NOMO-1 (cell line): ENCODE results near the gene KCNH3.
A peak's percentile ranks its signal among the peaks of the same experiment; 100 is the strongest.
"Not testable (repeated sequence)": the region's sequence is repeated elsewhere in the genome, so short reads cannot be mapped to it uniquely, and the experiment has no call there.

Source experiments
- DNase-seq, 2 experiments: peaks; one replicate each; lab custom pipeline; 2025; ENCODE audit not compliant: unreplicated experiment in 2 of 2; lab: John Stamatoyannopoulos, UW

KCNH3 gene

DNA sequence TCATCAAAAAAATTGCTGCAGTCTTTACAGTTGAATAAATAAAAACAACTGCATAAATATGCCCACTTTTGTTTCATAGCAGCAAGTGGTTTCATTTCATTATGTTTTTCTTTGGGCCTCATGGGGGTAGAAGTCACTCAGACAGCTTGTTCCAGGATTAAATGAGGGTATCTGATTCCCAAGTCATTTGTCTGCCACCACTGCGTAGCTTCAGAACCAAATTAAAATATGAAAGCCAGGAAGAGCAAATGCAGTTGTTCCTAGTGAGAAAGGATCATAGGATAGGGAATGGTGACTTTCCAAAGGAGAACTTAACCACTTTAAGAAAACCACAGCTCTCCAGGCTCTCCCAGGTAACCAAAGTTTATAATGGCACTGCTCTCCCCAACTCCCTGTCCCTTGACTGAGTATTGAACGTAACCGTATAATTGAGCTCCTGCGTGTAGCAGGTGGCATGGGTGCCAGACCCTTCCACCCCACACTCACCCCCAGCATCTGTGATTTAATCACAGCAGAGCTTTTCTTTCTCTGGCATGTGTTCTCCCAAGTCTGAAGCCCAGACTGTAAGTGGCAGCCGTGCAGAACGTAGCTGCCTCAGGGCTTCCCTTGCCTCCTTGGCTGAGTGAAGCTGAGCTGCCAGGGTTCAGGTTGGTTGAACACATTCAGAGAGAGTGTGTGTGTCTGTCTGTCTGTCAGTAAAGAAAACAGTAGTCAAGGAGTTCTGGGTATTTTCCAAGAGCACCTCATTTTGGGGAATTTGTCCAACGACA lies 11.3 kb upstream of the KCNH3 start:
- DNase-seq, result no peak

DNA sequence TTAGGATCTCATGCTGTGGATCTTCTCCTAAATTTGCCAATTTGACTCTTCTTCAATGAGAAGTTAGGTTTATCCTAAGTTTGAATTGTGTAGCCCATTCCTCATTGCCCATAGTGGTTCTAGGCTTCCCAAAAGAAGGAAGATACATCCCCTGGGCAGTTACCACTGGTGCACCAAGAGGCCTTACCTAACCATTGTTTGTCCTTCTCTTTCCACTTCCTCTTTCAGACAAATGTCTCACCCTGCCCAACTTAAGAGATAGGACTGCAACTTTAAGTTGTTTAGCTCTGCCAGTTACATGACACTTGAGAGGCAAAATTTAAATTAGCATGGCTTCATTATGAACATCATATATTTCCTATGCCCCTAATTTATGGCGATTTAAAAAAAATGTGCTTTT lies 9.4 kb upstream of the KCNH3 start:
- DNase-seq, result peak; percentile 48 to 84

DNA sequence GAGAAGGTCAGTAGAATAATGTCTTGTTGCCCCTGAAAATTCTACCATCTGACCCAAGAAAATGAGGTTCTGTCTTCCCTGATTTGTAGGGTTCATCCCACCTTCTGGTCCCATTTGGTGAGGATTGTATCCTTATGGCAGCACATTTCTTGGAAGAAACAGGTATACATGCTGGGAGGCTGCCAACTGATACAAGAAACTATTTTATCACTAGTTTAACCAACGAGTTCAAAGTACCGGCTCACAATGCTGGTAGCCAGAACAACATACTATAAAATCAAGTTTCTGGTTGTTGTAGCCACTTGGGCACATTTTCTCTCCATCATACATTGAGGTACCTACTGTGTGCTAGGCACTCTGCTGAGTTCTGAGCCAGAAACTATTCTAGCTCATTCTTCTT lies 7.1 kb upstream of the KCNH3 start:
- no peak for DNase-seq

- DNase-seq, result no peak
Measured at GRCh38 chr12:49533331-49533730, 5.5 kb upstream of the KCNH3 start.

GRCh38 chr12:49534122-49534521 lies 4.7 kb upstream of the KCNH3 start:
- DNase-seq, result not testable (repeated sequence)

- DNase-seq, result no peak
Measured at GRCh38 chr12:49534731-49535278, 4.0 kb upstream of the KCNH3 start.

DNA sequence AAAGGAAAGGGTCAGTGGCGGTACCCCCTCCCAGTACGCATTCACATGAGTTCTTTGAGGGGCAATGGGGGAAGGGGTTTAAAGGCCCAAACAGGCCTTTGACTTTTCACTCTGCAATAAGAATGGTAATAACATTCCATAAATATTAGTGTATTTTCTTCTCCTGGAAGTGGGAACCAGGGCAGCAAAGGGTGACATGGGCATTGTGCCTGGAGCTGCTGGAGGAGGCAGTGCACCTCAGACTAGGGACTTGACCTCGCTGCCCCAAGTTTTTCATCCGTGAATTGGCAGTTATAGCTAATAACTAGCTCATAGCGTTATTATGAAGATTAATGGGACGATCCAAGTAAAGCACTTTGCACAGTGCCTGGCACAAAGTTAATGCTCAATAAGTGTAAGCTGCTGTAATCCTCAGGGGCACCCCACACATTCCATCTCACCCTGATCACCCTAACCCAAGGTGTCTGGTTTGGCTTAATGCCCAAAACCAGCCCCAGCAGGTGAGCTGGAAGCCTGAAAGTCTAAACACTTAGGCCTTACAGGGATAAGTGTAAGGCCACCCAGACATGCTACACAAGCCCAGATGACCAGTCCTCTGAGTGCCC lies 2.8 kb upstream of the KCNH3 start:
- DNase-seq, result no peak

GRCh38 chr12:49536526-49537071 lies 2.2 kb upstream of the KCNH3 start:
- peak; percentile 21 to 42 for DNase-seq

GRCh38 chr12:49537231-49537751 lies 1.5 kb upstream of the KCNH3 start:
- no peak for DNase-seq

- DNase-seq, result peak; percentile 18 to 26
Measured at GRCh38 chr12:49537752-49538509, 899 bp upstream of the KCNH3 start.

- no peak for DNase-seq
Measured at GRCh38 chr12:49539406-49540228, 787 bp downstream of the KCNH3 start.

GRCh38 chr12:49540229-49541139 lies 1.7 kb downstream of the KCNH3 start:
- DNase-seq, result no peak

DNA sequence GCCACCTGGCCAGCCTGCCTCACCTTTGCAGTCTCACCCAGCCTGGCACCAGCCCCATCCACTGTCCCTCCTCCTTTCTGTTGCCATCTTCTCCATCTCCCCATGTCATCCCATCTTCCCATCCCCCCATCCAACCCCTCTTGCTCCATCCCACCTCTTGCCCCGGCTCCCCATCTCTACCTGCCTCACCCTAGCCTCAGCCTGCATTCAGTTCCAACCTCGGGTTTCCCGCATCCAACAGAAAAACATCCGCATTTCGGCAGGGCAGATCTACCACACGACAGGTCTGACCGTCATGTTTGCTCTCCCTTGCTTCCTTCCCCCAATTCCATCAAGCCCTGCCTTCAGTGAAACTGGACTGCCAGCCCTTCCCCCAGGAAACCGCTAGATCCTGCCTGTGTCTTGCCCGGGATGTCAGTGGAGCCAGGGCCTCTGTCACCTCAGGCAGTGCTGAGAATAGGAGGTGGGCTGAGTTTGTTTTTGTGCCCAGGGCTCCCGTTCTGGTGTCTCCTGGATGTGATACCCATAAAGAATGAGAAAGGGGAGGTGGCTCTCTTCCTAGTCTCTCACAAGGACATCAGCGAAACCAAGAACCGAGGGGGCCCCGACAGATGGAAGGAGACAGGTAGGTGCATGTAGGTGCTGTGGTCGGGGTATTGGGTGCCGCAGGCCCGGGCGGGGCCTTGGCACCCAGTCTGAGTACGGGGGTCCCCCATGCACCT lies 2.5 kb downstream of the KCNH3 start:
- DNase-seq, result no peak

DNA sequence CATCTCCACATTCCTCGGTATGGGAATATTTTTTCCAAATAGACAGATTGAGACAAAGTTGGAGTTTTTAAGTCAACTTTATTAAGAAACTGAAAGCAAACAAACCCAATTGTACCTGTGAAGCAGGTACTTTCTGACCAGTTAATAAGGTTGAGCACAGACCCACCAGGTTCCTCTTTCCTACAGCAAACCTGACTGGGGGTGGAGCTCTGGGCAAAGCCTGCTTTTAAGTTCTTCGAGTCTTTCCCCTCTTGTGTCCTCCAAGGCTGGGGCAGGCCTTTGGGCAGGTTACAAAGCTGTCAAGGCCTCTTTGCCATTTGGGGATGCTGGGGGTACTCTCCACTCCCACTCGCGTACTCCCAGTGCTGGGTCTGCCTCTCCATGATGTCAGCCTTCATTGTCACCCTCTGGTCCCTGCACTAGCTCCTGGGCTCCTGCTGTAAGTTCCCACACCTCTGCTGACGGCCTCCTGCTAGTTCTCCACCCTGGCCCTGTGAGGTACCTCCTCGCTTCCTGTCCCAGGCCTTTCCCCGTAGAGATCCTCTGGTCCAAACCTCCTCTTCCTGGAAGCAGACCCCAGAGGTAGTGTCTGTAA lies 3.2 kb downstream of the KCNH3 start:
- DNase-seq, result no peak

- no peak for DNase-seq
Measured at GRCh38 chr12:49542592-49543160, 3.8 kb downstream of the KCNH3 start.

DNA sequence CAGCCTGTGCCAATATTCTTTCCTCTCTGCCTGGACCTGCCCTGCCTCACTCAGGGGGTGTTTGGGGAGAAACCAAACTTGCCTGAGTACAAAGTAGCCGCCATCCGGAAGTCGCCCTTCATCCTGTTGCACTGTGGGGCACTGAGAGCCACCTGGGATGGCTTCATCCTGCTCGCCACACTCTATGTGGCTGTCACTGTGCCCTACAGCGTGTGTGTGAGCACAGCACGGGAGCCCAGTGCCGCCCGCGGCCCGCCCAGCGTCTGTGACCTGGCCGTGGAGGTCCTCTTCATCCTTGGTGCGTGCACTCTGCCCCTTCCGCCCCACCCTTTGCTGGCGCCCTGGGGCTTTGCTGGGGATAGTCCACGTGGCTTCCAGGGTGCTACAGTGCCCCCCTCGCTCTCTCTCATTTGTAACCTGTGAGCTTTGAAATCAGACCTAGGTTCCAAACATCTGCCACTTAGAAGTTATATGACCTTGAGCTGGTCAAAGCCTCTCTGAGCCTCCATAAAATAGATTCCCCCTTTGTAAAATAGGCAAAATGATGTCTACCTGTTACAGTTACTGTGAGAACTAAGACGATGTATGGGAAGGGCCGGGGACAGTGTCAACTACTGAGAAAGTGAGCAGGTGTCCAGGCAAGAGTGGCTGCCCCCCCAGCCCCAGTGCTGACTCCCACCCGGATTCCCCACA lies 4.5 kb downstream of the KCNH3 start:
- no peak for DNase-seq
